OCI-LY7 (cell line): ENCODE data around the gene MYMX. TPM values are rescaled to one million over a fixed set of nuclear protein-coding genes. Genes with fewer than 3 reads are reported as not detected.

Experiments
- BruUV-seq: library from RNA; stranded (reverse); fragments of 400-500 nt; replicated peaks from 2 replicates; lab custom pipeline; 2021; lab: Mats Ljungman, UMichigan
- CTCF ChIA-PET: fragments of 300-600 bp; sonication (Branson Sonifier 250); formaldehyde crosslinking; loops from one replicate; lab custom pipeline; 2022; ENCODE audit warnings: antibody characterized with exemption; ENCODE audit not compliant: unreplicated experiment; lab: Charles Lee
- POLR2A ChIA-PET: fragments of 300-600 bp; sonication (Branson Sonifier 250); formaldehyde crosslinking; loops from one replicate; lab custom pipeline; 2022; ENCODE audit warnings: antibody characterized with exemption; lab: Charles Lee
- DNase-seq: peaks from one replicate; pipeline ENCODE4 v3.0.0-alpha.2; 2015; ENCODE audit warnings: low spot score
- H2AFZ ChIP-seq: fragments of 200-600 bp; sonication (generic), shearing (Covaris generic); 2 replicates; pipeline ENCODE4 v1.6.1; 2014; ENCODE audit warnings: mild to moderate bottlenecking, antibody characterized with exemption, low read length, moderate library complexity
- H3K27ac ChIP-seq: fragments of 200-600 bp; sonication (generic); 2 replicates; pipeline ENCODE4 v1.5.1; 2014; ENCODE audit warnings: mixed run types, low read depth, mild to moderate bottlenecking, moderate library complexity, low read length, inconsistent platforms; ENCODE audit not compliant: poor library complexity, severe bottlenecking
- H3K36me3 ChIP-seq: fragments of 200-600 bp; sonication (generic); 2 replicates; pipeline ENCODE4 v1.6.1; 2014; ENCODE audit warnings: mild to moderate bottlenecking, antibody characterized with exemption, low read length, moderate library complexity, mixed read lengths; ENCODE audit not compliant: insufficient read depth
- H3K4me1 ChIP-seq: fragments of 200-600 bp; sonication (generic); 2 replicates; pipeline ENCODE4 v1.5.1; 2014; ENCODE audit warnings: mild to moderate bottlenecking, low read length; ENCODE audit not compliant: insufficient read depth, poor library complexity, severe bottlenecking
- H3K4me2 ChIP-seq: fragments of 200-600 bp; sonication (generic); 2 replicates; pipeline ENCODE4 v1.6.1; 2014; ENCODE audit warnings: mild to moderate bottlenecking, low read length
- H3K4me3 ChIP-seq: fragments of 200-600 bp; sonication (generic); 2 replicates; pipeline ENCODE4 v1.5.1; 2014; ENCODE audit warnings: mild to moderate bottlenecking, low read depth, low read length; ENCODE audit not compliant: poor library complexity, severe bottlenecking
- H3K79me2 ChIP-seq: fragments of 200-600 bp; sonication (generic); 2 replicates; pipeline ENCODE4 v1.6.1; 2016; ENCODE audit warnings: low read depth, mild to moderate bottlenecking, low read length, moderate library complexity, mixed read lengths; ENCODE audit not compliant: insufficient read depth
- H3K9me2 ChIP-seq: fragments of 200-600 bp; sonication (generic); 2 replicates; pipeline ENCODE4 v1.6.1; 2016; ENCODE audit warnings: mild to moderate bottlenecking, low read length, mixed read lengths; ENCODE audit not compliant: insufficient read depth
- H3K9me3 ChIP-seq: fragments of 200-600 bp; sonication (generic); 2 replicates; pipeline ENCODE4 v1.6.1; 2014; ENCODE audit warnings: mild to moderate bottlenecking, mixed run types, low read length, mixed read lengths
- H4K20me1 ChIP-seq: fragments of 200-600 bp; sonication (generic); 2 replicates; pipeline ENCODE4 v1.6.1; 2014; ENCODE audit warnings: mild to moderate bottlenecking, antibody characterized with exemption, low read length, moderate library complexity, mixed read lengths; ENCODE audit not compliant: insufficient read depth
- CTCF ChIP-seq: fragments of 200-600 bp; sonication (generic); conservative IDR thresholded peaks from 2 replicates; pipeline ENCODE4 v1.5.1; 2014; ENCODE audit warnings: mild to moderate bottlenecking, antibody characterized with exemption, low read length, moderate library complexity, mixed read lengths
- EZH2phosphoT487 ChIP-seq: fragments of 200-600 bp; sonication (generic); IDR thresholded peaks from 2 replicates; pipeline ENCODE4 v1.6.1; 2018; ENCODE audit warnings: low read depth, borderline replicate concordance, mild to moderate bottlenecking, mixed run types, antibody characterized with exemption, low read length, moderate library complexity, mixed read lengths
- intact Hi-C: fragments of 100-400 bp; cut with micrococcal nuclease; formaldehyde crosslinking; loops from one replicate; pipeline ENCODE4 v1.10.0; 2022; ENCODE audit not compliant: unreplicated experiment
- total RNA-seq, 2 experiments: library from RNA; depleted of rRNA in 1 of 2; stranded (reverse); fragments of >200 nt in 1 of 2; shearing (Covaris generic) in 1 of 2; gene quantifications; 2 replicates each; pipeline ENCODE4 v1.2.3, GENCODE V29; 2014 to 2022

Gene MYMX
- total RNA-seq, 2 experiments from 2014 or later = not detected

GRCh38 chr6:44220913-44221290 is 4.2 kb downstream of the MYMX start:
- peaks cover 21% of the 10 kb centered on the region for H3K79me2 ChIP-seq
- H3K9me2 ChIP-seq = no peaks in the 10 kb centered on the region
- DNase-seq = no peak
- intact Hi-C loops = loop anchor here (2.0 to 10.0 kb wide), 3 partner anchors 14 to 516 kb away; partner anchors contain the start of gene VEGFA
- ChIA-PET POLR2A (interaction anchor here (0.6 kb wide), 2 partner anchors 67 to 238 kb away, joined by 3 read pairs; no protein-coding TSS in a partner anchor), CTCF (no interaction called here)
- peak overlapping the region; percentile 20; the same call in 1 of the 2 replicates for H3K4me2 ChIP-seq
- H3K36me3 ChIP-seq = no peaks in the 10 kb centered on the region
- H3K9me3 ChIP-seq = no peaks in the 10 kb centered on the region
- H3K4me1 ChIP-seq = peaks cover 77% of the 10 kb centered on the region
- peak overlapping the region; percentile 56 for H3K27ac ChIP-seq
- peaks cover 10% of the 10 kb centered on the region for H4K20me1 ChIP-seq
- 0 out of 2 replicates have a peak overlapping the region, but pooled peaks have one; percentile 30 for H2AFZ ChIP-seq
- BruUV-seq = no TSS peak
- H3K4me3 ChIP-seq = no peak overlapping the region
- TF ChIP-seq EZH2phosphoT487 = no peak
- TF ChIP-seq CTCF = no peak

- intact Hi-C loops = loop anchor here (2.0 to 10.0 kb wide), 3 partner anchors 13 to 517 kb away; partner anchors contain the start of gene VEGFA
- TF ChIP-seq EZH2phosphoT487 (no peak), CTCF (peak; percentile 81)
- H4K20me1 ChIP-seq = peaks cover 10% of the 10 kb centered on the region
- H3K4me2 ChIP-seq = peak overlapping the region; percentile 46
- no peaks in the 10 kb centered on the region for H3K9me3 ChIP-seq
- peak overlapping the region; percentile 56 for H3K27ac ChIP-seq
- H3K4me3 ChIP-seq = no peak overlapping the region
- H3K9me2 ChIP-seq = no peaks in the 10 kb centered on the region
- peaks cover 26% of the 10 kb centered on the region for H3K79me2 ChIP-seq
- CTCF ChIA-PET = interaction anchor here (0.6 to 0.7 kb wide), 8 partner anchors 26 to 585 kb away, joined by 3 to 9 read pairs (median 4); no protein-coding TSS in a partner anchor
- H3K4me1 ChIP-seq = peaks cover 82% of the 10 kb centered on the region
- DNase-seq = peak; percentile 85
- POLR2A ChIA-PET = interaction anchor here (0.6 kb wide), 3 partner anchors 29 to 793 kb away, joined by 3 to 6 read pairs (median 3); no protein-coding TSS in a partner anchor
- 0 out of 2 replicates have a peak overlapping the region, but pooled peaks have one; percentile 30 for H2AFZ ChIP-seq
- BruUV-seq = no TSS peak
- no peaks in the 10 kb centered on the region for H3K36me3 ChIP-seq
Measured at GRCh38 chr6:44221291-44221960, 4.7 kb downstream of the MYMX start.
